NCI-H69 (cell line): ENCODE measurements around the gene SLC9C1.
"Not testable (repeated sequence)": the region's sequence is repeated elsewhere in the genome, so short reads cannot be mapped to it uniquely, and the experiment has no call there.

Experiments used
- DNase-seq: peaks from one replicate; lab custom pipeline; 2025; lab: John Stamatoyannopoulos, UW

SLC9C1 gene

GRCh38 chr3:112187300-112187699, 106.7 kb downstream of the SLC9C1 start:
- DNase-seq = no peak

- DNase-seq = not testable (repeated sequence)
These were observed 108.5 kb downstream of the SLC9C1 start for GRCh38 chr3:112185423-112186035.

GRCh38 chr3:112175646-112176045, 118.4 kb downstream of the SLC9C1 start:
- DNase-seq = no peak

- DNase-seq = no peak
These were observed 119.0 kb downstream of the SLC9C1 start for GRCh38 chr3:112175037-112175436.

- no peak for DNase-seq
These were observed 122.9 kb downstream of the SLC9C1 start for GRCh38 chr3:112171144-112171543.

- DNase-seq = no peak
These were observed 124.0 kb downstream of the SLC9C1 start for GRCh38 chr3:112170046-112170445.

GRCh38 chr3:112167758-112168157, 126.3 kb downstream of the SLC9C1 start:
- DNase-seq = no peak

- no peak for DNase-seq
These were observed 144.9 kb downstream of the SLC9C1 start for GRCh38 chr3:112149136-112149535.

- DNase-seq = no peak
These were observed 150.3 kb downstream of the SLC9C1 start for GRCh38 chr3:112143689-112144088.

GRCh38 chr3:112143251-112143650, 150.8 kb downstream of the SLC9C1 start:
- no peak for DNase-seq

GRCh38 chr3:112141293-112141692, 152.7 kb downstream of the SLC9C1 start:
- no peak for DNase-seq

GRCh38 chr3:112140584-112140983, 153.4 kb downstream of the SLC9C1 start:
- DNase-seq = no peak

- DNase-seq = no peak
These were observed 155.6 kb downstream of the SLC9C1 start for GRCh38 chr3:112138219-112138969.

- no peak for DNase-seq
These were observed 156.2 kb downstream of the SLC9C1 start for GRCh38 chr3:112137781-112138180.

GRCh38 chr3:112136959-112137693, 156.9 kb downstream of the SLC9C1 start:
- peak; percentile 4 for DNase-seq

- DNase-seq = no peak
These were observed 158.0 kb downstream of the SLC9C1 start for GRCh38 chr3:112136046-112136445.

GRCh38 chr3:112134335-112135124, 159.5 kb downstream of the SLC9C1 start:
- no peak for DNase-seq

- no peak for DNase-seq
These were observed 160.2 kb downstream of the SLC9C1 start for GRCh38 chr3:112133626-112134334.

GRCh38 chr3:112132975-112133448, 161.0 kb downstream of the SLC9C1 start, which contains the start of gene GCSAM:
Gene GCSAM (minus strand): TSS chr3:112133248. CDS start chr3:112133120, 128 bp downstream.
- DNase-seq = peak; percentile 14

GRCh38 chr3:112132554-112132953, 161.5 kb downstream of the SLC9C1 start:
- no peak for DNase-seq

- no peak for DNase-seq
These were observed 161.9 kb downstream of the SLC9C1 start for GRCh38 chr3:112132088-112132487.
